ENCODE measurements around the gene LCN10.
A peak's percentile ranks its signal among the peaks of the same experiment; 100 is the strongest.
"Not testable (repeated sequence)": the region's sequence is repeated elsewhere in the genome, so short reads cannot be mapped to it uniquely, and the experiment has no call there.

The LCN10 gene

DNA sequence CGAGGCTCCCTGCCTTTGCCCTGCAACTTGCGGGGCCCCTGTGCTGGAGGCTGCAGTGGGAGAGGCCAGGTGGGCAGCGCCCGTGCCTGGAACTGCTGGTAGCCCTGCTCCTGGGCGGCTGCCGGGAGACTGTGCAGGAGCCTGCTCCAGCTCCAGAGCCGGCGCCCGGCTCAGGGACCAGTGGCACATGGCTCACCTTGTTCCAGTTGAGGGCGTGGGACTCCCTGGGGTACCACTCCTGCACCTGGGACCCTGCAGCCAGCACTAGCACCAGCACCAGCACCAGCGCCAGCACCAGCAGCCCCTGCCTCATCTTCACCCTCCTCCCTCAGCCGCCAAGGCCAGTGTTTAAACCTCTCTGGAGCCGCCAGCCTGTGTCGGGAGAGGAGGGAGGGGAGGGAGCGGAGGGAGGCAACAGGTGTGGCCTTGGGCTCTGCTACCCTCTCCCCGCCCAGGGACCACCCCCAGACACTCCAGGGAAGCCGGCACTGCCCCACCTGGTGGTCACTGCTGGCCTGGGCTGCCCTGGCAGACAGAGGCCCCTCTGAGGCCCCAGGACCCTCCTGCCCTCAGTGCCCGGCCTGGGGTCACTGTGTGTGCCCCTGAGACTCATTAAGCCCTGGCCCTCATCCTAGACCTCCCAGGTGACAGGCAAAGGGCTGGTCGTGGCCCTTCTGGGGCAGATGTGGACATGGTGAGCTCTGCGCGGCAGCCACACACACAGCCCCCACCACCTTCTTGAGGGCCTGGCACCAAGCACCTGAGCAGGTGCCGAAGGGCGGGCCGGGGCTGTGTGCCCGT lies at the start of gene LCN10:
LCN10 (minus strand) TSS at position 350 of the 801 bp plus-strand sequence; CDS start at position 313, 37 bp downstream.
- H3K4me1 ChIP-seq (ENCODE audit: control insufficient read depth in 5 of 5, insufficient read depth in 5 of 5, low read length in 5 of 5): peaks cover 0 to 32% (median 18%) of the 10 kb centered on the region in 5 donors

DNA sequence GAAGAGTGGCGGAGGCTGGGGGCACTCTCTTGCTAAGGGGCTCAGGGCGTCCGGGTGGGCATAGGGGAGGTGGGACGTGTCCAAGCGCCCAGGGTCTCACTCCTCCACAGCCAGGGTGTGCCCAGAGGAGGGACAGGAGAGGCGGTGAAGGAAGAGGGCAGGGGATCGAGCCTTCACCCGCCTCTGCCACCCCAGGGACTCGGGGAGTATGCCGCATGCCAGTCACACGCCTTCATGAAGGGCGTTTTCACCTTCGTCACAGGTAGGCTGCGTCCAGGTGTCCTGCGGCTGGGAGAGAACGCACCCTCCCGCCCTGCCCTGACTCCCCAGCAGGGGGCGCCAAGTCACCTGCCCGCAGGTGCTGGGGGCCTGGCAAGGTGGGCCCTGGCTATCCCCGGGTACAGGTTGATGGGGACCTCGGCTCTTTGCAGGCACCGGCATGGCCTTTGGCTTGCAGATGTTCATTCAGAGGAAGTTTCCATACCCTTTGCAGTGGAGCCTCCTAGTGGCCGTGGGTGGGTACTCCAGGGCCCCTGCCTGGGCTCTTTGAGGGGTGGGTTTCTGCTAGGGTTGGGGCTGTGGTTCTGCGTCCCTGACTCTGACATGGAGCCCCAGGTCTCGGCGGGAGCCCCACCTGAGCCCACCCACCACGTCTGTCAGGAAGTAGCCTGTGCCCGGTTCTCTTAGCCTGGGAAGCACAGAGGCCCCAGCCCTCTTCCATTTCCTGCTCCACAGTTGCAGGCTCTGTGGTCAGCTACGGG lies 49.0 kb upstream of the LCN10 start:
- Histone ChIP-seq H3K27me3 (ENCODE audit: control insufficient read depth in 5 of 5, insufficient read depth in 4 of 5, low read length in 5 of 5) (peaks cover 0 to 12% (median 0%) of the 10 kb centered on the region in 5 donors), H3K27ac (ENCODE audit: low read depth, low read length) (peak overlapping the region; percentile 74), H3K36me3 (ENCODE audit: control insufficient read depth in 5 of 5, insufficient read depth in 5 of 5, low read length in 5 of 5) (peaks cover 0 to 8% (median 4%) of the 10 kb centered on the region in 5 donors), H3K9ac (ENCODE audit: low read length in 5 of 5) (peak overlapping the region; percentile 63 to 89 (median 80)), H3K9me3 (ENCODE audit: control insufficient read depth in 5 of 5, low read length in 5 of 5) (no peaks in the 10 kb centered on the region), H3K4me3 (ENCODE audit: low read depth in 1 of 5, low read length in 5 of 5) (peak overlapping the region; percentile 56 to 92 (median 84)), H3K4me1 (ENCODE audit: control insufficient read depth in 5 of 5, insufficient read depth in 5 of 5, low read length in 5 of 5) (peaks cover 3 to 42% (median 31%) of the 10 kb centered on the region in 5 donors)

More for the DNA sequence above, at the start of gene LCN10:
- no peak within 1 kb of the TSS for H3K9ac ChIP-seq (ENCODE audit: low read length in 5 of 5)
- H3K4me3 ChIP-seq (ENCODE audit: low read depth in 1 of 5, low read length in 5 of 5): no peak within 1 kb of the TSS
- H3K9me3 ChIP-seq (ENCODE audit: control insufficient read depth in 5 of 5, low read length in 5 of 5): no peaks in the 10 kb centered on the region
- no peaks in the 10 kb centered on the region for H3K36me3 ChIP-seq (ENCODE audit: control insufficient read depth in 5 of 5, insufficient read depth in 5 of 5, low read length in 5 of 5)
- H3K27me3 ChIP-seq (ENCODE audit: control insufficient read depth in 5 of 5, insufficient read depth in 4 of 5, low read length in 5 of 5): peaks cover 34 to 43% (median 38%) of the 10 kb centered on the region in 5 donors
- H3K27ac ChIP-seq (ENCODE audit: low read depth, low read length): no peak within 1 kb of the TSS

DNA sequence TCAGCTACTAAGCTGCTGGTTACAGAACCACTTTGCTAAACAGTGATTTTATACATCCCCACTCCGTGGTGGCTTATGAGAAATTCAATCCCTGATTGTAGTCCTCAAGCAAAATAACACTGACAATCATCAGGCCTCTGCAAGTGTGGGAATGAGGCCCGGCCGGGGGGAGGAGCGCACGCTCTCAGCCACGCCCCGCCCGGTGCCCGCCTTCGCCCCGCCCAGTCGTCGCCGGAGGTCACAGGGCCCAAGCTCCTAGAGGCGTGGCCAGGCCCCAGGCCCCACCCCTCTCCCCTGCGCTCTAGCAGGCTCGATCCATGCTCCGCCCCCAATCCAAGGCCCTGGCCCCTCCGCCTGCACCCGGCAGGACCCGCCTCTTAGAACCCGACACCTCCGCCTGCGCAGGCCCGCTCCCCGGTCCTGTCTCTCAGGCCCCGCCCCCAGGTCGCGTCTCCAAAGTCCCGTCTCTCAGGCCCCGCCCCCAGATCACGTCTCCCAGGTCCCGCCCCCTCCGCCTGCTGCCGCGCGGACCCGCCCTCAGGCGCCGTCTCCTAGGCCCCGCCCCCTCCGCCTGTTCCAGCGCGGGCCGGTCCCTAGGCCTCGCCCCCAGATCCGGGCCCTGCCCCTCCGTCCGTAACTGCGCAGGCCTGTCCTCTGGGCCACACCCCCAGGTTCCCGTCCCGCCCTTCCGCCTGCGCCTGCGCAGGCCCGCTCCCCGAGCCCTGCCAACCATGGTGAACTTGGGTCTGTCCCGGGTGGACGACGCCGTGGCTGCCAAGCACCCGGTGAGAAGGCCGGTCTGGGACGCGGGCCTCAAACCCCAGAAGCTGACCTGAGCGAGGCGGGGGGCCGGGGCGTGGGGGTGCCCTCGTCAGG lies 48.1 kb upstream of the LCN10 start, which contains the start of gene TMEM141:
TMEM141 (plus strand) TSS at position 705 of the 876 bp plus-strand sequence; CDS start at position 732, 27 bp downstream.
- Histone ChIP-seq H3K9me3 (ENCODE audit: control insufficient read depth in 5 of 5, low read length in 5 of 5) (no peaks in the 10 kb centered on the region), H3K4me3 (ENCODE audit: low read depth in 1 of 5, low read length in 5 of 5) (peak within 1 kb of the TSS; percentile 56 to 92 (median 84)), H3K9ac (ENCODE audit: low read length in 5 of 5) (peak within 1 kb of the TSS; percentile 63 to 89 (median 80)), H3K36me3 (ENCODE audit: control insufficient read depth in 5 of 5, insufficient read depth in 5 of 5, low read length in 5 of 5) (peaks cover 0 to 8% (median 4%) of the 10 kb centered on the region in 5 donors), H3K4me1 (ENCODE audit: control insufficient read depth in 5 of 5, insufficient read depth in 5 of 5, low read length in 5 of 5) (peaks cover 3 to 38% (median 25%) of the 10 kb centered on the region in 5 donors), H3K27me3 (ENCODE audit: control insufficient read depth in 5 of 5, insufficient read depth in 4 of 5, low read length in 5 of 5) (peaks cover 0 to 5% (median 0%) of the 10 kb centered on the region in 5 donors), H3K27ac (ENCODE audit: low read depth, low read length) (peak within 1 kb of the TSS; percentile 74)

DNA sequence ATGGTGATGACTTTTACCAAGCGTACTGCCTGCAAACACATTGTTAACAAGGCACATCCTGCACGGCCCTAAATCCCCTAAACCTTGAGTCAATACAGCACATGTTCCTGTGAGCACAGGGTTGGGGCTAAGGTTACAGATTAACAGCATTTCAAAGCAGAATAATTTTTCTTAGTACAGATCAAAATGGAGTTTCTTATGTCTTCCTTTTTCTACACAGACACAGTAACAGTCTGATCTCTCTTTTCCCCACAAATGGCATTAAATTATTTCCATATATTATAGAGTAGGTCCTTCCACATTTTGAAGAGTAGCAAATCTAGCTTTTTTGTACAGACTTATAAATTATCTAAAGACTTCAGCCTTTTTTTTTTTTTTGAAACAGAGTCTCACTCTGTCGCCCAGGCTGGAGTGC lies 46.8 kb upstream of the LCN10 start:
- no peaks in the 10 kb centered on the region for H3K27me3 ChIP-seq (ENCODE audit: control insufficient read depth in 5 of 5, insufficient read depth in 4 of 5, low read length in 5 of 5)
- peaks cover 3 to 25% (median 21%) of the 10 kb centered on the region in 5 donors for H3K4me1 ChIP-seq (ENCODE audit: control insufficient read depth in 5 of 5, insufficient read depth in 5 of 5, low read length in 5 of 5)
- H3K4me3 ChIP-seq (ENCODE audit: low read depth in 1 of 5, low read length in 5 of 5): no peak overlapping the region
- no peak overlapping the region for H3K9ac ChIP-seq (ENCODE audit: low read length in 5 of 5)
- H3K9me3 ChIP-seq (ENCODE audit: control insufficient read depth in 5 of 5, low read length in 5 of 5): no peaks in the 10 kb centered on the region
- peaks cover 0 to 8% (median 4%) of the 10 kb centered on the region in 5 donors for H3K36me3 ChIP-seq (ENCODE audit: control insufficient read depth in 5 of 5, insufficient read depth in 5 of 5, low read length in 5 of 5)
- no peak overlapping the region for H3K27ac ChIP-seq (ENCODE audit: low read depth, low read length)

DNA sequence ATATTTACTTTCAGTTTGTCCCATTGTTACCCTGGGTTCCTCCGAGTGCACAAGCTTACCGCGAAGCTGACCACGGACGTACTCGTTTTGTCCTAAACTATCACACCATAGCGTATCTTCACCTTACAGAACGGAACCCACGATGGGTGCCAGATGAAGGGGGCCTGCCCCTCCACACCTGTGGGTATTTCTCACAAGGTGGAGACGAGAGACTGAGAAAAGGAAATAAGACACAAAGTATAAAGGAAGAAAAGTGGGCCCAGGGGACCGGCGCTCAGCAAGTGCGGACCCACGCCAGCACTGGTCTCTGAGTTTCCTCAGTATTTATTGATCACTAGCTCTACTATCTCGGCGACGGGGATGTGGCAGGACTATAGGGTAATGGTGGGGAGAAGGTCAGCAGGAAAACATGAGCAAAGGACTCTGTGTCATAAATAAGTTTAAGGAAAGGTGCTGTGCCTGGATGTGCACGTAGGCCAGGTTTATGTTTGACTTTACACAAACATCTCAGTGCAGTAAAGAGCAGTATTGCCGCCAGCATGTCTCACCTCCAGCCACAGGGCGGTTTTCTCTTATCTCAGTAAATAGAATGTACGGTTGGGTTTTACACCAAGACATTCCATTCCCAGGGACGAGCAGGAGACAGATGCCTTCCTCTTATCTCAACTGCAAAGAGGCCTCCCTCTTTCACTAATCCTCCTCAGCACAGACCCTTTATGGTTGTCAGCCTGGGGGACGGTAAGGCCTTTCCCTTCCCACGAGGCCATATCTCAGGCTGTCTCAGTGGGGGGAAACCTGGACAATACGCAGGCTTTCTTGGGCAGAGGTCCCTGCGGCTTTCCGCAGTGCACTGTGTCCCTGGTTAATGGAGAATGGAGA lies 46.1 kb upstream of the LCN10 start:
- H3K36me3 ChIP-seq (ENCODE audit: control insufficient read depth in 5 of 5, insufficient read depth in 5 of 5, low read length in 5 of 5); H3K9ac ChIP-seq (ENCODE audit: low read length in 5 of 5); H3K27me3 ChIP-seq (ENCODE audit: control insufficient read depth in 5 of 5, insufficient read depth in 4 of 5, low read length in 5 of 5); H3K27ac ChIP-seq (ENCODE audit: low read depth, low read length); H3K9me3 ChIP-seq (ENCODE audit: control insufficient read depth in 5 of 5, low read length in 5 of 5); H3K4me3 ChIP-seq (ENCODE audit: low read depth in 1 of 5, low read length in 5 of 5): not testable (repeated sequence)
- peaks cover 3 to 23% (median 19%) of the 10 kb centered on the region in 5 donors for H3K4me1 ChIP-seq (ENCODE audit: control insufficient read depth in 5 of 5, insufficient read depth in 5 of 5, low read length in 5 of 5)

DNA sequence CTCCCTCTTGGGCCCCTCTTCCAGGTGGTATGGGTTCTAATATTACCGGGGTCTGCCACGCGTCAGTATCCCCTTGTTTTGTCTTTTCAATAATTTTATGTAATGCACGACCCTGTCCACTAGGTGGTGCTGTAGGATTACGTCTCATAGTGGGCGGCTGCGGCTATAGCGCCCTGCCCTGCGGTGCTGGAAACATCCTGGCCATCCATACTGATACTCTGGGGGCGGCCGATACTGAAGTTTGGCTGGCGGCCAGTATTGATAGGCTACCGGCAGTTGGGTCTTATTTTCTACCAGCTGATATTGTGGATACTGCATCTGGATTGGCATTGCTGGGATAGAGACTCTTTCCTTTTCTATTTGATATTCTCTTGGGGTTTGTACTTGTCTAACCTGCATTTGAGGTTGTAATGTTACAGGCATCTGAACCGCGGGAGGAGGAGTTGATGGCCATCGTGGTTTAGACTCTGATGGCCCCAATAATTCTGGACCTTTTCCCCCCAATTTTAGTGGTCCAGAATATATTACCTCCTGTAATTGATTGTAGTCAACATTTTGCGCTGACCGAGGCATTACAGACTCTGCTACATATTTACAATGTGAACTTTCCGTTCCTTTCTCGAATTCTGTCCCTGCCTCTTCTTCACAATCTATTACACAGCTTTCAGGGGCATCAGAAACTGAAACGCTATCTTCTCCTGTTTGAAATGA lies 45.1 kb upstream of the LCN10 start:
- H3K4me1 ChIP-seq (ENCODE audit: control insufficient read depth in 5 of 5, insufficient read depth in 5 of 5, low read length in 5 of 5): peaks cover 3 to 23% (median 19%) of the 10 kb centered on the region in 5 donors

DNA sequence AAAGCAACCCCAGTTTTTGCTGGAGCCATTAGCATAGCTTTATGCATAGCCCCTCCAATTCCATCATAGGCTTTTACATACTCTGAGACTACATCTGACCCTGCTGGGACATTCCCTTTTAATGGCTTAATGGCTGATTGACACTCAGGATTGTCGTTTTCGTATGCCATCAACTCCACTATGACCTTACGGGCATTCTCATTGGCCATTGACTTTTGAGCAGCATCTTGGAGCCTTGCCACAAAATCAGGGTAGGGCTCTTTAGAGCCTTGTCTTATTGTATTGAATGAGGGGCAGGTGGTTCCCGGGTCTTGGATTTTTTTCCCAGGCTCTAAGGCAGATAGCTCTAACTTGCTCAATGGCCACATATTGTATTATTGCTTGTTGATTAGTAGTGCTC lies 44.2 kb upstream of the LCN10 start:
- H3K27me3 ChIP-seq (ENCODE audit: control insufficient read depth in 5 of 5, insufficient read depth in 4 of 5, low read length in 5 of 5); H3K27ac ChIP-seq (ENCODE audit: low read depth, low read length); H3K36me3 ChIP-seq (ENCODE audit: control insufficient read depth in 5 of 5, insufficient read depth in 5 of 5, low read length in 5 of 5); H3K4me3 ChIP-seq (ENCODE audit: low read depth in 1 of 5, low read length in 5 of 5); H3K9me3 ChIP-seq (ENCODE audit: control insufficient read depth in 5 of 5, low read length in 5 of 5); H3K9ac ChIP-seq (ENCODE audit: low read length in 5 of 5): not testable (repeated sequence)
- H3K4me1 ChIP-seq (ENCODE audit: control insufficient read depth in 5 of 5, insufficient read depth in 5 of 5, low read length in 5 of 5): peaks cover 3 to 16% (median 13%) of the 10 kb centered on the region in 5 donors

More for the DNA sequence above, 45.1 kb upstream of the LCN10 start:
- H3K27ac ChIP-seq (ENCODE audit: low read depth, low read length): no peak overlapping the region
- no peak overlapping the region for H3K9ac ChIP-seq (ENCODE audit: low read length in 5 of 5)
- no peaks in the 10 kb centered on the region for H3K9me3 ChIP-seq (ENCODE audit: control insufficient read depth in 5 of 5, low read length in 5 of 5)
- H3K4me3 ChIP-seq (ENCODE audit: low read depth in 1 of 5, low read length in 5 of 5): no peak overlapping the region
- H3K36me3 ChIP-seq (ENCODE audit: control insufficient read depth in 5 of 5, insufficient read depth in 5 of 5, low read length in 5 of 5): peaks cover 0 to 1% (median under 1%) of the 10 kb centered on the region in 5 donors
- H3K27me3 ChIP-seq (ENCODE audit: control insufficient read depth in 5 of 5, insufficient read depth in 4 of 5, low read length in 5 of 5): no peaks in the 10 kb centered on the region

DNA sequence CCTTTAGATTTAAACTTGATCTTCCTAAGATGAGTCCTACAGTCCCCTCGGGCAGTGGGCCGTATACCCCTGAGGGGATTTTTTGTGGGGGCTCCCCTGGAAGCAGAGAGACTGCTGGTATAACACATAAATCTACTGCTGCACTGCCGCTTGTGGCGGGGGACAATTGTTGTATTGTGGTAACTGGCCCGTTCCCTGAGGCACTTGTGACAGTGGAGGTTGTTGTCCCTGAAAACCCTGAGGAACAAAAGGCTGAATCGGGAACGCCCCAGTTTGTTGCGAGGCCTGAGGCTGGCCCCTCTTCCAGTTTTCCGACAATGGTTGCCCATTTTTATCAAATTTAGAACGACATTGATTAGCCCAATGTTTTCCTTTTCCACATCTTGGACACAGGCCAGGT lies 43.7 kb upstream of the LCN10 start:
- Histone ChIP-seq H3K27me3 (ENCODE audit: control insufficient read depth in 5 of 5, insufficient read depth in 4 of 5, low read length in 5 of 5) (no peaks in the 10 kb centered on the region), H3K9ac (ENCODE audit: low read length in 5 of 5) (no peak overlapping the region), H3K4me1 (ENCODE audit: control insufficient read depth in 5 of 5, insufficient read depth in 5 of 5, low read length in 5 of 5) (peaks cover 3 to 11% (median 8%) of the 10 kb centered on the region in 5 donors), H3K4me3 (ENCODE audit: low read depth in 1 of 5, low read length in 5 of 5) (no peak overlapping the region), H3K9me3 (ENCODE audit: control insufficient read depth in 5 of 5, low read length in 5 of 5) (no peaks in the 10 kb centered on the region), H3K27ac (ENCODE audit: low read depth, low read length) (no peak overlapping the region), H3K36me3 (ENCODE audit: control insufficient read depth in 5 of 5, insufficient read depth in 5 of 5, low read length in 5 of 5) (no peaks in the 10 kb centered on the region)

Data from subcutaneous abdominal adipose tissue (tissue), 5 donors.